ENCODE results near the gene LRRC72. TPM values are rescaled to one million over a fixed set of nuclear protein-coding genes. Genes with fewer than 3 reads are reported as not detected.

Gene LRRC72
- not detected for total RNA-seq (2021; fragmentation: NEBNext Ultra II Directional; extraction: Animal tissue kit (Norgen Biotek cat#: 25700))
- long read RNA-seq: 0 reads

GRCh38 chr7:16526742-16527540 is at the start of gene LRRC72:
Gene LRRC72 (plus strand): TSS chr7:16526825. CDS start chr7:16526953, 128 bp downstream.
- Mint-ChIP-seq H3K4me1 (ENCODE audit: low read depth) (peaks cover 5% of the 10 kb centered on the region; the same call in 1 of the 2 replicates), H3K27me3 (ENCODE audit: insufficient read depth) (peaks cover 2% of the 10 kb centered on the region), H3K27ac (no peak within 1 kb of the TSS), H3K4me3 (no peak within 1 kb of the TSS), H3K9me3 (no peaks in the 10 kb centered on the region), H3K36me3 (ENCODE audit: low read depth) (no peaks in the 10 kb centered on the region)
- DNase-seq: no peak
- TF ChIP-seq CTCF (IDR thresholded peaks at IDR 0.05): no peak

DNA sequence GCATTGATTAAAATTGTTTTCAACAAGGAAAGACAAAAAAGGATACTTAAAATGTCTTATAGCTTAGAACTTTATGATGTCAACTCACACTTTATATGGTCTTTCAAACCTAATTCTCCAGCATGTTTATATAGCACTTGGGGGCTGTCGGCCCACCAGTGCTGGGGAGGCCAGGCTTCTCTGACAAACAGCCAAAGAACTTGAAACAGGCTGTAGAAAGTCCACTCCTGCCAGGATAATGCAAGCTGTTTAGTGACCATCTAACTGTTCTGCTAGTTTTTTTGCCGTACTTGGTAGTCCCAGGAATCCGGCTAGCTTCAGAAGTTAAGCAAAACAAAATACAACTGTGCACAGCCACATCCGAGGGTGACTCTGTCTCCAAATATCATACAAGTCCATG is 47.5 kb upstream of the LRRC72 start:
- Mint-ChIP-seq H3K27me3 (ENCODE audit: insufficient read depth) (no peaks in the 10 kb centered on the region), H3K9me3 (no peaks in the 10 kb centered on the region), H3K36me3 (ENCODE audit: low read depth) (no peaks in the 10 kb centered on the region), H3K27ac (no peak overlapping the region), H3K4me3 (no peak overlapping the region), H3K4me1 (ENCODE audit: low read depth) (no peaks in the 10 kb centered on the region)
- no peak for TF ChIP-seq CTCF (IDR thresholded peaks at IDR 0.05)
- no peak for DNase-seq

- H3K27ac Mint-ChIP-seq: no peak overlapping the region
- TF ChIP-seq CTCF (IDR thresholded peaks at IDR 0.05): no peak
- no peaks in the 10 kb centered on the region for H3K27me3 Mint-ChIP-seq (ENCODE audit: insufficient read depth)
- DNase-seq: no peak
- H3K4me1 Mint-ChIP-seq (ENCODE audit: low read depth): peaks cover 2% of the 10 kb centered on the region; the same call in 1 of the 2 replicates
- no peak overlapping the region for H3K4me3 Mint-ChIP-seq
- no peaks in the 10 kb centered on the region for H3K36me3 Mint-ChIP-seq (ENCODE audit: low read depth)
- H3K9me3 Mint-ChIP-seq: no peaks in the 10 kb centered on the region
Observed at GRCh38 chr7:16479591-16479990, 47.0 kb upstream of the LRRC72 start.

GRCh38 chr7:16484453-16485158 is 42.0 kb upstream of the LRRC72 start:
- Mint-ChIP-seq H3K36me3 (ENCODE audit: low read depth) (no peaks in the 10 kb centered on the region), H3K27me3 (ENCODE audit: insufficient read depth) (no peaks in the 10 kb centered on the region), H3K4me3 (no peak overlapping the region), H3K9me3 (no peaks in the 10 kb centered on the region), H3K27ac (no peak overlapping the region), H3K4me1 (ENCODE audit: low read depth) (peaks cover 7% of the 10 kb centered on the region; the same call in 1 of the 2 replicates)
- DNase-seq: peak; percentile 1
- TF ChIP-seq CTCF (IDR thresholded peaks at IDR 0.05): no peak

- Mint-ChIP-seq H3K27ac (no peak overlapping the region), H3K4me1 (ENCODE audit: low read depth) (peaks cover 13% of the 10 kb centered on the region), H3K9me3 (no peaks in the 10 kb centered on the region), H3K36me3 (ENCODE audit: low read depth) (no peaks in the 10 kb centered on the region), H3K27me3 (ENCODE audit: insufficient read depth) (peaks cover 1% of the 10 kb centered on the region; the same call in 1 of the 2 replicates), H3K4me3 (no peak overlapping the region)
- TF ChIP-seq CTCF (IDR thresholded peaks at IDR 0.05): no peak
- DNase-seq: no peak
Observed at GRCh38 chr7:16491148-16491547, 35.5 kb upstream of the LRRC72 start.
